Mesenchymal stem cell (in vitro differentiated cells and primary cell): Measurements from ENCODE around the gene ATP8B4.

Experiments
- DNase-seq: peaks from one replicate; pipeline ENCODE4 v3.0.0-alpha.2; 2013
- H2AFZ ChIP-seq: one replicate; pipeline ENCODE4 v1.6.1; 2013; ENCODE audit warnings: low read depth, mild to moderate bottlenecking, control low read depth, inconsistent platforms, low read length, moderate library complexity
- H2AK5ac ChIP-seq: 2 replicates; pipeline ENCODE4 v1.6.1; 2013; ENCODE audit warnings: low read length, moderate library complexity, mild to moderate bottlenecking, inconsistent platforms; ENCODE audit not compliant: severe bottlenecking
- H2BK120ac ChIP-seq: one replicate; pipeline ENCODE4 v1.6.1; 2013; ENCODE audit warnings: low read depth, mild to moderate bottlenecking, inconsistent platforms, low read length, moderate library complexity
- H2BK12ac ChIP-seq, 2 experiments: one replicate each; pipeline ENCODE4 v1.6.1; 2013; ENCODE audit warnings: inconsistent platforms in 2 of 2, low read length in 2 of 2, mild to moderate bottlenecking in 2 of 2, moderate library complexity in 2 of 2, control low read depth in 1 of 2
- H2BK15ac ChIP-seq: one replicate; pipeline ENCODE4 v1.6.1; 2013; ENCODE audit warnings: mild to moderate bottlenecking, low read depth, inconsistent platforms; ENCODE audit not compliant: poor library complexity, severe bottlenecking
- H2BK5ac ChIP-seq: 2 replicates; pipeline ENCODE4 v1.6.1; 2013; ENCODE audit warnings: low read depth, mild to moderate bottlenecking, low read length, control low read depth, inconsistent platforms; ENCODE audit not compliant: poor library complexity, severe bottlenecking
- H3K14ac ChIP-seq, 2 experiments: one replicate each; pipeline ENCODE4 v1.6.1; 2013; ENCODE audit warnings: inconsistent platforms in 2 of 2, low read length in 2 of 2, control low read depth in 1 of 2, mild to moderate bottlenecking in 1 of 2, moderate library complexity in 1 of 2
- H3K18ac ChIP-seq, 2 experiments: one replicate each; pipeline ENCODE4 v1.6.1; 2013; ENCODE audit warnings: inconsistent platforms in 2 of 2, low read length in 2 of 2, control low read depth in 1 of 2, low read depth in 1 of 2, mild to moderate bottlenecking in 1 of 2
- H3K23ac ChIP-seq, 2 experiments: one replicate each; pipeline ENCODE4 v1.6.1; 2013; ENCODE audit warnings: inconsistent platforms in 2 of 2, low read length in 2 of 2, mild to moderate bottlenecking in 2 of 2, moderate library complexity in 2 of 2, control low read depth in 1 of 2
- H3K27ac ChIP-seq: 2 replicates; pipeline ENCODE4 v1.5.1; 2013; ENCODE audit warnings: mild to moderate bottlenecking, moderate library complexity, low read length, control low read depth, inconsistent platforms; ENCODE audit not compliant: poor library complexity, severe bottlenecking
- H3K27me3 ChIP-seq, 2 experiments: 2 replicates each; pipeline versions ENCODE4 v1.6.1 to v1.7.0; 2013; ENCODE audit warnings: low read length in 2 of 2, mild to moderate bottlenecking in 2 of 2, moderate library complexity in 2 of 2, control low read depth in 1 of 2, inconsistent platforms in 1 of 2; ENCODE audit not compliant: control insufficient read depth in 1 of 2, insufficient read depth in 1 of 2
- H3K36me3 ChIP-seq, 2 experiments: 2 replicates each; pipeline versions ENCODE4 v1.6.1 to v1.7.0; 2013; ENCODE audit warnings: low read length in 2 of 2, control low read depth in 1 of 2, inconsistent platforms in 1 of 2, low read depth in 1 of 2, mild to moderate bottlenecking in 1 of 2; ENCODE audit not compliant: insufficient read depth in 2 of 2, control insufficient read depth in 1 of 2
- H3K4ac ChIP-seq, 2 experiments: one replicate each; pipeline ENCODE4 v1.6.1; 2013; ENCODE audit warnings: inconsistent platforms in 2 of 2, low read length in 2 of 2, mild to moderate bottlenecking in 2 of 2, moderate library complexity in 2 of 2, control low read depth in 1 of 2, low read depth in 1 of 2
- H3K4me1 ChIP-seq: 2 replicates; pipeline ENCODE4 v1.6.1; 2013; ENCODE audit warnings: low read depth, low read length, control low read depth; ENCODE audit not compliant: control insufficient read depth, insufficient read depth
- H3K4me2 ChIP-seq: 2 replicates; pipeline ENCODE4 v1.6.1; 2013; ENCODE audit warnings: low read length, mild to moderate bottlenecking, inconsistent platforms; ENCODE audit not compliant: poor library complexity, severe bottlenecking
- H3K4me3 ChIP-seq, 2 experiments: 2 replicates each; pipeline versions ENCODE4 v1.5.1 to v1.7.0; 2013; ENCODE audit warnings: low read length in 2 of 2, mild to moderate bottlenecking in 2 of 2, control low read depth in 1 of 2, low read depth in 1 of 2; ENCODE audit not compliant: insufficient read depth in 1 of 2
- H3K79me1 ChIP-seq: replicated peaks from 2 replicates; pipeline ENCODE4 v1.6.1; 2013; ENCODE audit warnings: mild to moderate bottlenecking, control low read depth, low read length, inconsistent platforms; ENCODE audit not compliant: poor library complexity, severe bottlenecking
- H3K9ac ChIP-seq: 2 replicates; pipeline ENCODE4 v1.7.0; 2013; ENCODE audit warnings: mild to moderate bottlenecking, low read length, moderate library complexity
- H3K9me3 ChIP-seq: 2 replicates; pipeline ENCODE4 v1.7.0; 2013; ENCODE audit warnings: mild to moderate bottlenecking, low read length; ENCODE audit not compliant: control insufficient read depth
- H4K8ac ChIP-seq: one replicate; pipeline ENCODE4 v1.6.1; 2013; ENCODE audit warnings: inconsistent platforms, mild to moderate bottlenecking, low read length, moderate library complexity
- H4K91ac ChIP-seq: one replicate; pipeline ENCODE4 v1.6.1; 2013; ENCODE audit warnings: mild to moderate bottlenecking, low read length, inconsistent platforms
- WGBS: methylation state at CpG from one replicate; pipeline ENCODE4 v1.1.7; 2013; ENCODE audit warnings: mixed read lengths; 5-methylcytosine and 5-hydroxymethylcytosine counted together

The ATP8B4 gene

DNA sequence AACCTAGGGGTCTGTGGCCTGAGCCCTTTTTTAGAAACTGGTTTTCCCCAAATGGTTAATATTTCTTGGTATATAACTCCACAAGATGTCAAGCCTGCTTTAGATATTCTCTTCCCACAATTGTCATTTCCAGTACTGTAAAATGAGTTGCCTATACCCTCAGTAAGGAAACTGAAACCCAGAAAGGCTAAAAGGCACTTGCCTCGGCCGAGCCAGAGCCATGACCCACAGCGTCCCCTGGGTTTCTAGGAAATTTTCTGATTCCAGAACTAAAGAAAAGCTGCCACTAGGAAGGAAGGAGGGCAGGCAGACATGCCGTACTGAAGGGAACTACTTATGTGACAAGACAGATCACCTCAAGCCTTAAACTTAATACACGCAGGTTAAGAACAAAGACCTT is 59.1 kb downstream of the ATP8B4 start:
- H4K8ac ChIP-seq: no peak overlapping the region
- peak overlapping the region in 1 of 2 experiments; percentile 33 for H3K4me3 ChIP-seq
- H2BK15ac ChIP-seq: no peak overlapping the region
- no peak overlapping the region for H4K91ac ChIP-seq
- DNase-seq: no peak
- H3K79me1 ChIP-seq: no peaks in the 10 kb centered on the region
- 81% methylated on average over 5 of the region's 5 CpGs for WGBS
- peak overlapping the region in 1 of 2 experiments; percentile 49 for H3K4ac ChIP-seq
- H2BK120ac ChIP-seq: no peak overlapping the region
- H2AK5ac ChIP-seq: no peak overlapping the region
- H3K14ac ChIP-seq: no peak overlapping the region
- no peak overlapping the region for H3K4me2 ChIP-seq
- no peak overlapping the region for H2BK5ac ChIP-seq
- H3K9ac ChIP-seq: peak overlapping the region; percentile 85
- peak overlapping the region in 1 of 2 experiments; percentile 57 for H3K18ac ChIP-seq
- no peak overlapping the region for H2BK12ac ChIP-seq
- H2AFZ ChIP-seq: no peak overlapping the region
- no peak overlapping the region for H3K23ac ChIP-seq
- H3K36me3 ChIP-seq: no peaks in the 10 kb centered on the region
- H3K27ac ChIP-seq: no peak overlapping the region
- no peaks in the 10 kb centered on the region for H3K9me3 ChIP-seq
- no peaks in the 10 kb centered on the region for H3K4me1 ChIP-seq
- H3K27me3 ChIP-seq: no peaks in the 10 kb centered on the region

- Histone ChIP-seq H3K4ac (peak overlapping the region in 1 of 2 experiments; percentile 49), H3K9me3 (no peaks in the 10 kb centered on the region), H2BK5ac (no peak overlapping the region), H2AFZ (no peak overlapping the region), H3K79me1 (no peaks in the 10 kb centered on the region), H2BK12ac (no peak overlapping the region), H3K4me2 (no peak overlapping the region), H2BK120ac (no peak overlapping the region), H3K9ac (peak overlapping the region; percentile 85), H3K36me3 (no peaks in the 10 kb centered on the region), H3K14ac (no peak overlapping the region), H3K4me1 (no peaks in the 10 kb centered on the region), H3K4me3 (no peak overlapping the region), H3K18ac (peak overlapping the region in 1 of 2 experiments; percentile 57), H3K27ac (no peak overlapping the region), H3K27me3 (no peaks in the 10 kb centered on the region), H4K8ac (no peak overlapping the region), H3K23ac (no peak overlapping the region), H2AK5ac (no peak overlapping the region), H2BK15ac (no peak overlapping the region), H4K91ac (no peak overlapping the region)
- no peak for DNase-seq
- 89% methylated on average over 2 of the region's 5 CpGs for WGBS
These were observed 59.7 kb downstream of the ATP8B4 start for GRCh38 chr15:50059203-50059772.

DNA sequence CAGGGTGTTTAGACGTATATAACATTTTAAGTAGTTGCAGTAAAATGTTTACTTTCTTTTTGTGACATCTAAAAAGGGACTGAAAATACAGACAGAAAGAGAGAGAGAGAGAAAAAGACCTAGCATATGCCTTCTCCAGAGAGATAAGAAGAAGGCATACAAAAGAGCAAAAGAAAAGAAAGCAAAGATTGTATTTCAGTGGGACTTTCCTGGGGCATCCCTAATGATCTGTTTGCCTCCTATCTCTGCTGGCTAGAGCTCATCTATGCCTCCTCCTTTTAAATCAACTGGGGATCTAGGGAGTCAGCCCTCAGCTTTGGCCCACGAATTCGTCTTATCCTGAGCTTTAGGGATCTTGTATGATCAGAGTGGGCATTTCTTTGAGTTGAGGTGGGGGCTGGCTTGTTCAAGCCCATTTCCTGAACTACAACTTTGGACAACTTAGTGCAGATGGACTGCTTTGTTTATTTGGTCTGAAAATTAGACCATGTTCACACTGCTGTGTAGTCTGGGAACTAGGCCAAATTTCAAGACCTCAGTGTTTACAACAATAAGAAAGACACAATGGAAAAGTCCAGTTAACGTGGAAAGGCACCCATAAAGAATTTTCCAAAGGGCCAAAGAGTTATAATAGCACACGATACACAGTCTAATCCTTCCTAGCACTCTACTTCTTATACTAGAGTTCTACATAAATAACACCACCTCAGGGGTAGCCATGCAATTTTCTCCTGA is 61.0 kb downstream of the ATP8B4 start:
- H3K18ac ChIP-seq: peak overlapping the region; percentile 91 to 96
- DNase-seq: peak; percentile 80
- H2BK120ac ChIP-seq: no peak overlapping the region
- no peak overlapping the region for H3K4me3 ChIP-seq
- WGBS: 53% methylated on average over 4 of the region's 5 CpGs
- H3K4me1 ChIP-seq: no peaks in the 10 kb centered on the region
- H2BK5ac ChIP-seq: no peak overlapping the region
- no peak overlapping the region for H3K23ac ChIP-seq
- no peak overlapping the region for H3K4me2 ChIP-seq
- no peak overlapping the region for H3K14ac ChIP-seq
- peak overlapping the region; percentile 85 for H3K9ac ChIP-seq
- peak overlapping the region in 1 of 2 experiments; percentile 68 for H3K4ac ChIP-seq
- no peaks in the 10 kb centered on the region for H3K9me3 ChIP-seq
- no peak overlapping the region for H2BK15ac ChIP-seq
- no peak overlapping the region for H4K91ac ChIP-seq
- no peaks in the 10 kb centered on the region for H3K36me3 ChIP-seq
- no peaks in the 10 kb centered on the region for H3K27me3 ChIP-seq
- no peak overlapping the region for H2AK5ac ChIP-seq
- H2BK12ac ChIP-seq: peak overlapping the region; percentile 84 to 98
- peak overlapping the region; percentile 94 for H4K8ac ChIP-seq
- H3K79me1 ChIP-seq: no peaks in the 10 kb centered on the region
- no peak overlapping the region for H2AFZ ChIP-seq
- no peak overlapping the region for H3K27ac ChIP-seq

GRCh38 chr15:50057196-50057595 is 61.8 kb downstream of the ATP8B4 start:
- peak; percentile 24 for DNase-seq
- Histone ChIP-seq H3K9ac (peak overlapping the region; percentile 85), H2AK5ac (no peak overlapping the region), H2BK5ac (no peak overlapping the region), H3K4ac (peak overlapping the region; percentile 5 to 73), H3K27ac (no peak overlapping the region), H3K4me2 (no peak overlapping the region), H4K8ac (no peak overlapping the region), H3K79me1 (no peaks in the 10 kb centered on the region), H2AFZ (no peak overlapping the region), H3K4me1 (no peaks in the 10 kb centered on the region), H2BK120ac (no peak overlapping the region), H3K14ac (peak overlapping the region in 1 of 2 experiments; percentile 41), H3K36me3 (no peaks in the 10 kb centered on the region), H3K27me3 (no peaks in the 10 kb centered on the region), H3K18ac (peak overlapping the region in 1 of 2 experiments; percentile 48), H2BK15ac (no peak overlapping the region), H2BK12ac (peak overlapping the region in 1 of 2 experiments; percentile 42), H3K9me3 (no peaks in the 10 kb centered on the region), H4K91ac (no peak overlapping the region), H3K4me3 (no peak overlapping the region), H3K23ac (no peak overlapping the region)
- WGBS: 95% methylated on average over 4 of the region's 4 CpGs
